ENCODE data around the gene PHLDB2. TPM values are rescaled to one million over a fixed set of nuclear protein-coding genes. Genes with fewer than 3 reads are reported as not detected.

Gene PHLDB2
- total RNA-seq, 4 donors from 2014 or later = 53.2 to 97.2 (median 89.1) TPM

- TF ChIP-seq CTCF (IDR thresholded peaks at IDR 0.05; ENCODE audit: low read depth) = no peak
Measured at GRCh38 chr3:112001526-112001925, 142.5 kb downstream of the PHLDB2 start.

- no peak for TF ChIP-seq CTCF (IDR thresholded peaks at IDR 0.05; ENCODE audit: low read depth)
Measured at GRCh38 chr3:112002096-112002971, 143.3 kb downstream of the PHLDB2 start.

- no peak for TF ChIP-seq CTCF (IDR thresholded peaks at IDR 0.05; ENCODE audit: low read depth)
Measured at GRCh38 chr3:112003321-112004080, 144.4 kb downstream of the PHLDB2 start.

GRCh38 chr3:112004187-112004586 is 145.1 kb downstream of the PHLDB2 start:
- no peak for TF ChIP-seq CTCF (IDR thresholded peaks at IDR 0.05; ENCODE audit: low read depth)

- TF ChIP-seq CTCF (IDR thresholded peaks at IDR 0.05; ENCODE audit: low read depth) = no peak
Measured at GRCh38 chr3:112004669-112005068, 145.6 kb downstream of the PHLDB2 start.

- TF ChIP-seq CTCF (IDR thresholded peaks at IDR 0.05; ENCODE audit: low read depth) = no peak
Measured at GRCh38 chr3:112005091-112005672, 146.1 kb downstream of the PHLDB2 start.

- no peak for TF ChIP-seq CTCF (IDR thresholded peaks at IDR 0.05; ENCODE audit: low read depth)
Measured at GRCh38 chr3:112007633-112008032, 148.6 kb downstream of the PHLDB2 start.
